ENCODE measurements around the gene BICC1.

GRCh38 chr10:58723966-58724365 is 211.3 kb downstream of the BICC1 start:
- TF ChIP-seq SMAD3 (CRISPR knock-in tag; IDR thresholded peaks at IDR 0.05) = no peak
- TF ChIP-seq POLR2A (IDR thresholded peaks at IDR 0.05; ENCODE audit: insufficient read depth in 1 of 2, low read depth in 2 of 2, low read length in 2 of 2) = no peak
- TF ChIP-seq THRA (CRISPR knock-in tag; IDR thresholded peaks at IDR 0.05; ENCODE audit: borderline replicate concordance) = no peak
- TF ChIP-seq ZNF572 (CRISPR knock-in tag; IDR thresholded peaks at IDR 0.05) = no peak
- TF ChIP-seq SRF (IDR thresholded peaks at IDR 0.05; ENCODE audit: low read depth, low read length) = no peak
- no peak for TF ChIP-seq ZNF770 (CRISPR knock-in tag; IDR thresholded peaks at IDR 0.05)
- no peak for TF ChIP-seq NFIC (IDR thresholded peaks at IDR 0.05; ENCODE audit: low read length)
- TF ChIP-seq, protein P1, sequence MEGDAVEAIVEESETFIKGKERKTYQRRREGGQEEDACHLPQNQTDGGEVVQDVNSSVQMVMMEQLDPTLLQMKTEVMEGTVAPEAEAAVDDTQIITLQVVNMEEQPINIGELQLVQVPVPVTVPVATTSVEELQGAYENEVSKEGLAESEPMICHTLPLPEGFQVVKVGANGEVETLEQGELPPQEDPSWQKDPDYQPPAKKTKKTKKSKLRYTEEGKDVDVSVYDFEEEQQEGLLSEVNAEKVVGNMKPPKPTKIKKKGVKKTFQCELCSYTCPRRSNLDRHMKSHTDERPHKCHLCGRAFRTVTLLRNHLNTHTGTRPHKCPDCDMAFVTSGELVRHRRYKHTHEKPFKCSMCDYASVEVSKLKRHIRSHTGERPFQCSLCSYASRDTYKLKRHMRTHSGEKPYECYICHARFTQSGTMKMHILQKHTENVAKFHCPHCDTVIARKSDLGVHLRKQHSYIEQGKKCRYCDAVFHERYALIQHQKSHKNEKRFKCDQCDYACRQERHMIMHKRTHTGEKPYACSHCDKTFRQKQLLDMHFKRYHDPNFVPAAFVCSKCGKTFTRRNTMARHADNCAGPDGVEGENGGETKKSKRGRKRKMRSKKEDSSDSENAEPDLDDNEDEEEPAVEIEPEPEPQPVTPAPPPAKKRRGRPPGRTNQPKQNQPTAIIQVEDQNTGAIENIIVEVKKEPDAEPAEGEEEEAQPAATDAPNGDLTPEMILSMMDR (CRISPR knock-in tag; IDR thresholded peaks at IDR 0.05) = no peak
- TF ChIP-seq MEIS1 (CRISPR knock-in tag; IDR thresholded peaks at IDR 0.05; ENCODE audit: borderline replicate concordance) = no peak
- no peak for TF ChIP-seq POLR2G (IDR thresholded peaks at IDR 0.05; ENCODE audit: low read depth, low read length)
- no peak for TF ChIP-seq MXD4 (CRISPR knock-in tag; IDR thresholded peaks at IDR 0.05)
- no peak for TF ChIP-seq PHF8 (CRISPR knock-in tag; IDR thresholded peaks at IDR 0.05)
- TF ChIP-seq ZNF644 (CRISPR knock-in tag; IDR thresholded peaks at IDR 0.05; ENCODE audit: low read depth) = no peak
